ENCODE measurements around the gene C11orf52. TPM values are rescaled to one million over a fixed set of nuclear protein-coding genes. Genes with fewer than 3 reads are reported as not detected.

Gene C11orf52
- total RNA-seq, 6 experiments from 2014 or later = 0.35 to 0.96 (median 0.64) TPM

DNA sequence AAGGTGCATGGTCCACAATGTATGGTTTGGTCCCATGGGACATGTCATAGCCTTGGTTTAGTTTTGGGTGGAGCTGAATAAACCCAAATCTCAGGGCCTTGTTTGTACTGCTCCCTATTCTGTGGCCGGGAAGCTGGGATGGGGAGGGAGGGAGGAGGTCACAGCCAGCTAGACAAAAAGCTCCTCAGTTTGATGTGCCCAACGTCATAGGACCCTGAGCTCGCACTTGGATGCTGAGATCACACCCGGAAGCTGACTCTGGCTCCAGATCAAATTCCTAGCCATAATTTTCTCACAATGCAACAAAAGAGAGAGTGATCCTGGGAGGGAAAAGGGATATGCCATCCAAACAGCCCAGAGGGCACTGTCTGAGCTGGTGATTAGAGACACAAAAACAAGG is 4.7 kb upstream of the C11orf52 start:
- Mint-ChIP-seq H3K4me1 (ENCODE audit: low read depth) (peaks cover 36% of the 10 kb centered on the region), H3K27me3 (ENCODE audit: insufficient read depth) (peaks cover 5% of the 10 kb centered on the region), H3K9me3 (no peaks in the 10 kb centered on the region), H3K36me3 (ENCODE audit: low read depth) (no peaks in the 10 kb centered on the region), H3K4me3 (peak overlapping the region; percentile 81), H3K27ac (peak overlapping the region; percentile 90)
- TF ChIP-seq, protein P1, sequence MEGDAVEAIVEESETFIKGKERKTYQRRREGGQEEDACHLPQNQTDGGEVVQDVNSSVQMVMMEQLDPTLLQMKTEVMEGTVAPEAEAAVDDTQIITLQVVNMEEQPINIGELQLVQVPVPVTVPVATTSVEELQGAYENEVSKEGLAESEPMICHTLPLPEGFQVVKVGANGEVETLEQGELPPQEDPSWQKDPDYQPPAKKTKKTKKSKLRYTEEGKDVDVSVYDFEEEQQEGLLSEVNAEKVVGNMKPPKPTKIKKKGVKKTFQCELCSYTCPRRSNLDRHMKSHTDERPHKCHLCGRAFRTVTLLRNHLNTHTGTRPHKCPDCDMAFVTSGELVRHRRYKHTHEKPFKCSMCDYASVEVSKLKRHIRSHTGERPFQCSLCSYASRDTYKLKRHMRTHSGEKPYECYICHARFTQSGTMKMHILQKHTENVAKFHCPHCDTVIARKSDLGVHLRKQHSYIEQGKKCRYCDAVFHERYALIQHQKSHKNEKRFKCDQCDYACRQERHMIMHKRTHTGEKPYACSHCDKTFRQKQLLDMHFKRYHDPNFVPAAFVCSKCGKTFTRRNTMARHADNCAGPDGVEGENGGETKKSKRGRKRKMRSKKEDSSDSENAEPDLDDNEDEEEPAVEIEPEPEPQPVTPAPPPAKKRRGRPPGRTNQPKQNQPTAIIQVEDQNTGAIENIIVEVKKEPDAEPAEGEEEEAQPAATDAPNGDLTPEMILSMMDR (IDR thresholded peaks at IDR 0.05) = no peak
- peak; percentile 75 for DNase-seq

DNA sequence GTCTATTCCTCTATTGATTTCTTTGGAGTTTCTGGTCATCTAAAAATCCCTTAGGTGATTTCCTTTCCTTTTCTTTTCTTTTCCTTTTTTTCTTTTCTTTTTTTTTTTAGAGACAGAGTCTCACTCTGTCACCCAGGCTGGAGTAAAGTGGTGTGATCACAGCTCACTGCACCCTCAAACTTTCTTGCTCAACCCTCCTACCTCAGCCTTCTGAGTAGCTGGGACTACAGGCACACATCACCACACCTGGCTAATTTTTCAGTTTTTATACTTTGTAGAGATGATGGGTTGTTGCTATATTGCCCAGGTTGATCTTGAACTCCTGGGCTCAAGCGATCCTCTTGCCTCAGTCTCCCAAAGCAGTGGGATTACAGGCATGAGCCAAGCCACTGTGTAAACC is 1.9 kb upstream of the C11orf52 start:
- no peak overlapping the region for H3K4me3 Mint-ChIP-seq
- H3K27ac Mint-ChIP-seq = no peak overlapping the region
- H3K27me3 Mint-ChIP-seq (ENCODE audit: insufficient read depth) = peaks cover 3% of the 10 kb centered on the region
- TF ChIP-seq, protein P1 (IDR thresholded peaks at IDR 0.05) = no peak
- no peaks in the 10 kb centered on the region for H3K9me3 Mint-ChIP-seq
- no peak for DNase-seq
- peaks cover 30% of the 10 kb centered on the region for H3K4me1 Mint-ChIP-seq (ENCODE audit: low read depth)
- no peaks in the 10 kb centered on the region for H3K36me3 Mint-ChIP-seq (ENCODE audit: low read depth)

DNA sequence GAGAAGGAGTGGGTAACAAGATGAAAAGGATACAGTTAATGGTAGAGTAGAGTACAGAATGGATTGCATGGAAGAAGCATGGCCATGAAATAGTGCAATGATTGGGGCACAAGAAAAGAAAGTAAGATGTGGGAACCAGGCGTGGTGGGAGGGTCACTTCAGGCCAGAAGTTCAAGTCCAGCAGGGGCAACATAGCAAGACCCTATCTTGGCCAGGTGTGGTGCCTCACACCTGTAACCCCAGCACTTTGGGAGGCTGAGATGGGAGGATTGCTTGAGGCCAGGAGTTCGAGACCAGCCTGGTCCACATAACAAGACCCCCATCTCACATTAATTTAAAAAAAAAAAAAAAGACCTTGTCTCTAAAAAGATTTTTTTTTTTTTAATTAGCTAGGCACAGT is 1.4 kb upstream of the C11orf52 start:
- no peak for DNase-seq
- Mint-ChIP-seq H3K27me3 (ENCODE audit: insufficient read depth) (peaks cover 3% of the 10 kb centered on the region), H3K27ac (no peak overlapping the region), H3K4me1 (ENCODE audit: low read depth) (peaks cover 28% of the 10 kb centered on the region), H3K4me3 (no peak overlapping the region), H3K9me3 (no peaks in the 10 kb centered on the region), H3K36me3 (ENCODE audit: low read depth) (no peaks in the 10 kb centered on the region)
- TF ChIP-seq, protein P1 (IDR thresholded peaks at IDR 0.05) = no peak

DNA sequence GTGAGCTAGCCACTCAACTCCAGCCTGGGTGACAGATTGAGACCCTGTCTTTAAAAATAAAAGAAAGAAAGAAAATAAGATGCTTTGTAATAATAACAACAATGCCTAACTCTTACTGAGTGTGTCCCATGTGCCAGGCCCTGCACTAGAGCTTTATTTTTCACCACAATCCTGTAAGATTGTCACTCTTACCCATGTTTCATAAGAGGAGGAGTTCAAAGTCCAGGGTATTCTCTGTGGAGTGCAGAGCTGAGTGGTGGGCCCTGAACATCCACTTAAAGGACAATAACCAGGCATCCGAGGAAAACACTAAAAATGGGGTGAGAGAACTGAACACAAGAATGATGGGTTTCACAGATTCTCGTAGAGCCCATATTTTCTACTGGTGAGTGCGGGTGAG is 925 bp upstream of the C11orf52 start:
- Mint-ChIP-seq H3K4me3 (no peak overlapping the region), H3K9me3 (no peaks in the 10 kb centered on the region), H3K36me3 (ENCODE audit: low read depth) (no peaks in the 10 kb centered on the region), H3K27ac (no peak overlapping the region), H3K27me3 (ENCODE audit: insufficient read depth) (peaks cover 3% of the 10 kb centered on the region), H3K4me1 (ENCODE audit: low read depth) (peaks cover 29% of the 10 kb centered on the region)
- no peak for DNase-seq
- TF ChIP-seq, protein P1 (IDR thresholded peaks at IDR 0.05) = no peak

DNA sequence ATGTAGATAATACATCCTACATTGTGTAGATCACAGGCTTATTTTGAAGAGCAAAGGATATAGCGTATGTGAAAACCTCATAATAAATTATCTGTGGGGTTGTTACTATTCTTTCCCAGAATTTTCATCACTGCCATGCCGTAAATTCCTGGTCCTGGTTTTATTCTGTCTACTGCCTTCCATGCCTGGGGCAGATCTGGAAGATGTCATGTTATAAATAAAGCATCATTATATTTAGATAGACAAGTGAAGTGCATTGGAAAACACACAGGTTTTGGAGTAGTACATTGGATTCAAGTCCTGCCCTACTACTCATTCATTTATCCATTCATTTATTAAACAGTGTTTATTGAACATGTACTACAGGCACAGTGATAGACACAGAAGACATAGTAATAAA is 2.2 kb downstream of the C11orf52 start:
- Mint-ChIP-seq H3K4me1 (ENCODE audit: low read depth) (peaks cover 48% of the 10 kb centered on the region), H3K27me3 (ENCODE audit: insufficient read depth) (peaks cover 3% of the 10 kb centered on the region), H3K27ac (no peak overlapping the region), H3K36me3 (ENCODE audit: low read depth) (no peaks in the 10 kb centered on the region), H3K9me3 (no peaks in the 10 kb centered on the region), H3K4me3 (no peak overlapping the region)
- TF ChIP-seq, protein P1 (IDR thresholded peaks at IDR 0.05) = no peak
- no peak for DNase-seq
